AG10803 (cell line): ENCODE data around the gene FBL.

Experiments
- DNase-seq: peaks from one replicate; pipeline ENCODE4 v3.0.0; 2010; ENCODE audit warnings: low read depth
- H3K4me3 ChIP-seq: 2 replicates; pipeline ENCODE4 v1.5.1; 2011; ENCODE audit warnings: mild to moderate bottlenecking, low read length, control low read depth
- TF ChIP-seq, protein P1 (sequence below): conservative IDR thresholded peaks from 2 replicates; pipeline ENCODE4 v1.5.1; 2011; ENCODE audit warnings: mild to moderate bottlenecking, low read length, control low read depth, inconsistent platforms

Gene FBL

DNA sequence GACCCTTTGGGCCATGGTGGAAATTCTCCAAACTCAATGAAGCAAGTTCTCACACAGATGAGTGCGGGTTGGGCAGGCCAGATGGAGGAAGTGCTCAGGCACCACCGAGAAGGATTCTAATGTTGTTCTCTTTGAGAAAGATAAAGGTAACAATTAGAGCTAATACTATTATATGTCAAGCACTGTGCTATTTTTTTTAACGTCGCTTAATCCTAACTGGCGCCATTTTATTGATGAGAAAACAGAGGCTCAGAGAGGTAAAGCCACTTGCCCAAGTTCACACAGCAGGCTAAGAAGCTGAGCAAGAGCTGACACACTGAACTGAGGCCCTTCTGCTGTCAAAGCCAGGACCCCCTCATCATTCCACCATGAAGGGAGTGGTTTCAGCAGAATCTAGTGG, 1.0 kb downstream of the FBL start:
- H3K4me3 ChIP-seq: peak overlapping the region; percentile 91
- DNase-seq: no peak
- TF ChIP-seq, protein P1, sequence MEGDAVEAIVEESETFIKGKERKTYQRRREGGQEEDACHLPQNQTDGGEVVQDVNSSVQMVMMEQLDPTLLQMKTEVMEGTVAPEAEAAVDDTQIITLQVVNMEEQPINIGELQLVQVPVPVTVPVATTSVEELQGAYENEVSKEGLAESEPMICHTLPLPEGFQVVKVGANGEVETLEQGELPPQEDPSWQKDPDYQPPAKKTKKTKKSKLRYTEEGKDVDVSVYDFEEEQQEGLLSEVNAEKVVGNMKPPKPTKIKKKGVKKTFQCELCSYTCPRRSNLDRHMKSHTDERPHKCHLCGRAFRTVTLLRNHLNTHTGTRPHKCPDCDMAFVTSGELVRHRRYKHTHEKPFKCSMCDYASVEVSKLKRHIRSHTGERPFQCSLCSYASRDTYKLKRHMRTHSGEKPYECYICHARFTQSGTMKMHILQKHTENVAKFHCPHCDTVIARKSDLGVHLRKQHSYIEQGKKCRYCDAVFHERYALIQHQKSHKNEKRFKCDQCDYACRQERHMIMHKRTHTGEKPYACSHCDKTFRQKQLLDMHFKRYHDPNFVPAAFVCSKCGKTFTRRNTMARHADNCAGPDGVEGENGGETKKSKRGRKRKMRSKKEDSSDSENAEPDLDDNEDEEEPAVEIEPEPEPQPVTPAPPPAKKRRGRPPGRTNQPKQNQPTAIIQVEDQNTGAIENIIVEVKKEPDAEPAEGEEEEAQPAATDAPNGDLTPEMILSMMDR: no peak

DNA sequence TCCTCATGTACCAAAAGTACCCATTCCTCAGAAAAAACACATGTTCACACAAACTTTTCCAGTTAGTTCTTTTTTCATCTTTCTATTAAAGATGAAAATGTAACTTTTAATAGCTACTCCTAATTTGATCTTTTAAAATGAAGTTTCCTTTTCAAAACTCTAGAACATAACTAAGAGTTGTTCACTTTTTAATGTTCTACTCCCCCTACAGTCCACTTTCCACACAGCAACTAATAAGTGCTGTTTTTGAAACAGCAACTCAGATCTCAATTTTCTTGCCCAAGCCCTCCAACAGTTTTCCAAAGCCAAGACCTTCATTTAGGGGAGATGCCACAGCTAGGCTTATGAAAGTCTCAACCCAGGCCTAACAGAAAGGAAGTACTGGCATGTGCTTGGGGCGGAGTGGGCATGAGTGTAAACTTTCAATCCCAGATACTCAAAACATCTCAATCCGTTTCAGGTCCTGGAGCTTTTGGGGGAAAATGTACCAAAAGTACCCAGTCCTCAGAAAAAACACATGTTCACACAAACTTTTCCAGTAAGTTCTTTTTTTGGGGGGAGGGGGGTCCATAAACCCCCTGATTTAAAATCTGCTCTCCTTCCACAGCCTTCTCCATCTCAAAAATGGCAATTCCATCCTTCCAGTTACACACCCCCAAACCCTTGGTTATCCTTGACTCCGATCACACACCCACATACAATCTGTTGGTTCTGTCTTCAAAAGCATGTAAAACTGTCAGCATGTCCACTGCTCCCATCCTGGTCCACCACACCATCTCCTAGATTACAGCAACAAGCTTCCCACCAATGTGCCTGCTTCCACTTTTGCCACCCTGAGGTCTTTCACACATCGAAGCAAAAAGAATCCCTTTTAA, 2.0 kb downstream of the FBL start:
- H3K4me3 ChIP-seq: peak overlapping the region; percentile 13
- DNase-seq: peak; percentile 60
- TF ChIP-seq, protein P1: peak; percentile 82

DNA sequence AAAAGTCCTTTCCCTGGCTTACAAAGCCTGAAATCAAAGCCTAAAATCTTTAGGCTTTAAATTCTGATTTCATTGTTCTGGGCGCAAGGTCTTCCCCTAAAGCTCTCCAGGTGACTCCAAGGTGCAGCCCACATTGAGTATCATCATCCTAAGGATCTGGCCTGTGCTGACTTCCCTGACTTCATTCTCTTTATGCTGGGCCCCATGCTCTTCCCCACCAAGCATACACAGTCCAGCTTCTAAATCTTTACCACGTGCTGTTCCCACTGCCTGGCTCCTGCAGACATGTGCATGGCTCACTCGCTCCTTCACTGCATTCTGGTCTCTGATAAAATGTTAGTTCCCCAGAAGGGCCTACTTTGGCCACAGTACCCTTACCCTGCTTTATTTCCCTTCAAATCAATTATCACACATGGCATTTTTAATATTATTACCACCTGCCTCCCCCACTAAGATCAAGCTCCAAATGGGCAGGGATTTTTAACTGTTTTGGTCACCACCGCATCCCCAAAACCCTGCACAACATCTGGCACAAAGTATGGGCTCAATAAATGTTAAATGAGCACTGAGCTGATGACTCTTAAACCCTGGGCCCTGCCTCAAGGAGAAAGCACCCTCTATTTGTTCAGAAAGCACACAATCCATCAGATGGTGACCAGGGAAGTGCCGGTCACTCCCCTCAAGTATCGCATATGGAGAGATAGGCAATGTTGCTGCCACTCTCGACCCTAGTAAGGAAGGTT, 3.3 kb downstream of the FBL start:
- DNase-seq: no peak
- H3K4me3 ChIP-seq: no peak overlapping the region; the same call in 1 of the 2 replicates
- TF ChIP-seq, protein P1: no peak

DNA sequence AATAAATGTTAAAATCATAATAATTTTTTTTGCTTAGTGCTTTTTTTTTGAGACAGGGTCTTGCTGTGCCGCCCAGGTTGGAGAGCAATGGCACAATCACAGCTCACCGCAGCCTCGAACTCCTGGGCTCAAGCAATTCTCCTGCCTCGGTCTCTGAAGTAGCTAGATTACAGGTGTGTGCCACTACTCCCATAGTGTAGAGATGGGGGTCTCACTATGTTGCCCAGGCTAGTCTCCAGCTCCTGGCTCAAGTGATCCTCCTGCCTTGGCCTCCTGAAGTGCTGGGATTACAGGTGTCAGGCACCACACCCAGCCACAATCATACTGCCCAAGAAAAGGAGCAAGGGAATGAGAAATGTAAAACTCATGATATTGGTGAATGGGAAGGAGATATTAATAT, 5.1 kb downstream of the FBL start:
- DNase-seq: no peak
- no peak overlapping the region for H3K4me3 ChIP-seq
- TF ChIP-seq, protein P1: no peak

DNA sequence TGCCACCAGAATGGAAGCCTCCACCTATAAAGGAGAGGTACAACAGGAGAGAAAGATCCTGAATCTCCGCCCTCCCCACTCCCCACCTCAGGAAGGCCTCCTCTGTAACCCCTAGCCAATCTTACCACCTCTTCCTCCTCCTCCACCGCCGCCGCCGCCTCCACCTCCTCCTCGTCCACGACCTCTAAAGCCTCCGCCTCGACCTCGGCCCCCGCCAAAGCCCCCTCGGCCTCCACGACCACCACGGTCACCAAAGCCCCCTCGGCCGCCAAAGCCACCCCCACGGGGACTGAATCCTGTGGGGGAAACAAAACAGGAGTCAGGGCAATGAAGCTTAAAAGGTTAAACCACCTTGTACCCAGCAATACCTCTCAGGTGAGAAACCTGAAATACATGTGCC, 5.7 kb downstream of the FBL start:
- no peak overlapping the region for H3K4me3 ChIP-seq
- TF ChIP-seq, protein P1: no peak
- no peak for DNase-seq

DNA sequence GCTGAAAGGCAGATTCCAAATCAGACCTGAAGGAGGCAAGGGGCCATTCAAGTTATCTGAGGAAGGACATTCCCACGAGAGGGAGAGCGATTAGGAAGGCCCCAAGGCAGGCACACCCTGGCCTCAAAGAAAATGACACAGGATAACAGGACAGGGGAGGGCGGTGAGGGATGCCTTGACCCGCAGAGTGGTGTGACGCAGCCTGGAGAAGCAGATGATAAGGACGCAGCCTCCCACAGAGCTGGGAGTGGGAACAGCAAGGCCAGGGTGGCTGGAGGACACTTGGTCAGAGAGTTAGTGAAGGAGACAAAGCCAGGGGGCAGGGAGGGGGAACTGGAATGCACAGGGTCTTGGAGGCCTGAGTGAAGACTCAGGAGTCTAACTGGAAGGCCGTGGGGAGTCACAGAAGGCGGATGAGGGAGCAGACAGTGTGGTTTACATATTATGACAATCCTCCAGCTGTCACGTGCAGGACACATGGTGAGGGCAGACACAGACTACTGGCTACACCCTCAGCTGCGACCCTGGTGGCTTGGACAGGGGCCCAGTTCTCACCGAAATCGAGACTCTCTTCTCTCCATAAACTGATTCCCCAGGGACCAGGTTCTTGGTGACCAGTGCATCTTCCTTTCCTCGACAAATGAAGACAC, 6.4 kb downstream of the FBL start:
- TF ChIP-seq, protein P1: no peak
- H3K4me3 ChIP-seq: no peak overlapping the region
- DNase-seq: peak; percentile 16
